Measurements from ENCODE around the gene RAB27B. TPM values are rescaled to one million over a fixed set of nuclear protein-coding genes. Genes with fewer than 3 reads are reported as not detected.

Gene RAB27B
- polyA plus RNA-seq, 2 donors: 5.7 to 8.6 TPM

DNA sequence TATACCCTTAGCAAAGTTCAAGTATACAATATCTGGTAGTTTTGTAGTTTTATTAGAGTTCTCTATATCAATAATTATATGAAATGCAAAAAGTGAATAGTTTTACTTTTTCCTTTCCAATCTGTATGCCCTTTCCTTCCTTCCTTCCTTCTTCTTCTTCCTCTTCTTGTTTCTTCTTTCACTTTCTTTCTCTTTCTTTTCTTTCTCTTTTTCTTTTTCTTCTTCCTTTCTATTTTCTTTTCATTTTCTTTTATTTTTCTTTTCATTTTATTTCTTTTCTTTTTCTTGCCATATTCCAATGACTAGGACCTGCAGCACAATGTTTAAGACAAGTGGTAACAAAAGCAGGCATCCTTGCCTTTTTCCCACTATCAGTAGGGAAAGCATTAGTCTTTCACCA lies 71.2 kb downstream of the RAB27B start:
- Histone ChIP-seq H3K27ac (ENCODE audit: low read depth in 2 of 2, low read length in 1 of 2) (no peak overlapping the region), H3K4me1 (ENCODE audit: control insufficient read depth in 2 of 2, insufficient read depth in 2 of 2, low read length in 1 of 2) (no peaks in the 10 kb centered on the region), H3K9me3 (ENCODE audit: control insufficient read depth in 2 of 2, insufficient read depth in 1 of 2, low read depth in 1 of 2, low read length in 1 of 2) (no peaks in the 10 kb centered on the region), H3K27me3 (ENCODE audit: control insufficient read depth in 1 of 2, insufficient read depth in 2 of 2, low read length in 2 of 2) (no peaks in the 10 kb centered on the region), H3K36me3 (ENCODE audit: control insufficient read depth in 2 of 2, insufficient read depth in 2 of 2, low read length in 1 of 2) (no peaks in the 10 kb centered on the region), H3K4me3 (ENCODE audit: low read depth in 1 of 2, low read length in 2 of 2) (no peak overlapping the region)

DNA sequence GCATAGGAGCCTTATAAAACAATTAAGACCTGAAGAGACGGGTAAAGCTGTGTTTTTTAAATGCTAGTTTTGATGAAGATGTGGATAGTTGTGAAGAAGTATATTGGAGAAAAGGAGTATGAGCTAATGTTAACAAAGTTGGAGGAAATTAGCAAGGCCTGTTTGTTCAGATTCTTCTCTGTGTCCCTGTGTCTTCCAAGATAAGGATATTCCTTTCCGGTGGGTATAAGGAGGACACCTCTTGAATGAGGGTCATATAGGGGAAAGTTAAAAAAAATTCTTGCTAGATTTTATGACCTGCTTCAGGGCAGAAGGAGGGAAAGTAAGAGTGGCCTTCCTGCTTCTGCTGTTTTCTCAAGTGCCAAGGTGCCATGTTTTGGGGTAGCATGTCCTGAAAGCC lies 72.0 kb downstream of the RAB27B start:
- Histone ChIP-seq H3K4me3 (ENCODE audit: low read depth in 1 of 2, low read length in 2 of 2) (no peak overlapping the region), H3K4me1 (ENCODE audit: control insufficient read depth in 2 of 2, insufficient read depth in 2 of 2, low read length in 1 of 2) (no peaks in the 10 kb centered on the region), H3K36me3 (ENCODE audit: control insufficient read depth in 2 of 2, insufficient read depth in 2 of 2, low read length in 1 of 2) (no peaks in the 10 kb centered on the region), H3K27ac (ENCODE audit: low read depth in 2 of 2, low read length in 1 of 2) (no peak overlapping the region), H3K27me3 (ENCODE audit: control insufficient read depth in 1 of 2, insufficient read depth in 2 of 2, low read length in 2 of 2) (no peaks in the 10 kb centered on the region), H3K9me3 (ENCODE audit: control insufficient read depth in 2 of 2, insufficient read depth in 1 of 2, low read depth in 1 of 2, low read length in 1 of 2) (no peaks in the 10 kb centered on the region)
- WGBS, 2 donors: 90 to 95% methylated on average over 2 of the region's 2 CpGs

DNA sequence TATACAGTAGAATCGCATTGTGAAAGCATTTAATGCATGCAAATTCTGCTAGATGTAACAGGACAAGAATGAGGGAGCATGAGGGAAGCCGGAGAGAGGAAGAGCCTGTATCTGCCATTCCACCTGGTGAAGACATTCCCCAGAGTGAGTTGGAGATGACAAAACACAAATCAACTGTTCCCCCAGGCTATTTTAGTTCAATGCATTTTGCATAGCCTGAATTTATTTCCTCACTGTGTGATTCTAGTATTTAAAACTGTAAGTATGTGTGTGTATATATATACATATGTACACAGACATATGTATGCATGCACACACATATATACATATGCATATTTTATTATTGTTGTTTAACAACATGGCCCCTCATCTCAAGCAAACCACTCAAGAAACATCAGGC lies 76.3 kb downstream of the RAB27B start:
- Histone ChIP-seq H3K4me1 (ENCODE audit: control insufficient read depth in 2 of 2, insufficient read depth in 2 of 2, low read length in 1 of 2) (no peaks in the 10 kb centered on the region), H3K9me3 (ENCODE audit: control insufficient read depth in 2 of 2, insufficient read depth in 1 of 2, low read depth in 1 of 2, low read length in 1 of 2) (no peaks in the 10 kb centered on the region), H3K27ac (ENCODE audit: low read depth in 2 of 2, low read length in 1 of 2) (no peak overlapping the region), H3K27me3 (ENCODE audit: control insufficient read depth in 1 of 2, insufficient read depth in 2 of 2, low read length in 2 of 2) (no peaks in the 10 kb centered on the region), H3K36me3 (ENCODE audit: control insufficient read depth in 2 of 2, insufficient read depth in 2 of 2, low read length in 1 of 2) (no peaks in the 10 kb centered on the region), H3K4me3 (ENCODE audit: low read depth in 1 of 2, low read length in 2 of 2) (no peak overlapping the region)
- 90 to 94% methylated on average over 2 of the region's 2 CpGs for WGBS, 2 donors

DNA sequence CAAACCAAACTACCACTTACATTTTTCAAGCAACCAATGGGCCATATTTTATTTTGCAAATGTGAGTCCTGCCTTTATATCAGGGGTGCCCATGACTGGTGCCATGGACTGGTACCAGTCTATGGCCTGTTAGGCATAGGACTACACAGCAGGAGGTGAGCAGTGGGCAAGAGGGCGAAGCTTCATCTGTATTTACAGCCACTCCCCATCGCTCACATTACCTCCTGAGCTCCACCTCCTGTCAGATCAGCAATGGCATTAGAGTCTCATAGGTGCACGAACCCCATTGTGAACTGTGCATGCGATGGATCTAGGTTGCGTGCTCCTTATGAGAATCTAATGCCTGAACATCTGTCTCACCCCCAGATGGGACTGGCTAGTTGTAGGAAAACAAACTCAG lies 77.4 kb downstream of the RAB27B start:
- Histone ChIP-seq H3K4me3 (ENCODE audit: low read depth in 1 of 2, low read length in 2 of 2) (no peak overlapping the region), H3K36me3 (ENCODE audit: control insufficient read depth in 2 of 2, insufficient read depth in 2 of 2, low read length in 1 of 2) (no peaks in the 10 kb centered on the region), H3K27me3 (ENCODE audit: control insufficient read depth in 1 of 2, insufficient read depth in 2 of 2, low read length in 2 of 2) (no peaks in the 10 kb centered on the region), H3K9me3 (ENCODE audit: control insufficient read depth in 2 of 2, insufficient read depth in 1 of 2, low read depth in 1 of 2, low read length in 1 of 2) (no peaks in the 10 kb centered on the region), H3K4me1 (ENCODE audit: control insufficient read depth in 2 of 2, insufficient read depth in 2 of 2, low read length in 1 of 2) (peaks cover 0 to 1% of the 10 kb centered on the region in 2 donors), H3K27ac (ENCODE audit: low read depth in 2 of 2, low read length in 1 of 2) (no peak overlapping the region)
- 95 to 96% methylated on average over 5 of the region's 5 CpGs for WGBS, 2 donors

DNA sequence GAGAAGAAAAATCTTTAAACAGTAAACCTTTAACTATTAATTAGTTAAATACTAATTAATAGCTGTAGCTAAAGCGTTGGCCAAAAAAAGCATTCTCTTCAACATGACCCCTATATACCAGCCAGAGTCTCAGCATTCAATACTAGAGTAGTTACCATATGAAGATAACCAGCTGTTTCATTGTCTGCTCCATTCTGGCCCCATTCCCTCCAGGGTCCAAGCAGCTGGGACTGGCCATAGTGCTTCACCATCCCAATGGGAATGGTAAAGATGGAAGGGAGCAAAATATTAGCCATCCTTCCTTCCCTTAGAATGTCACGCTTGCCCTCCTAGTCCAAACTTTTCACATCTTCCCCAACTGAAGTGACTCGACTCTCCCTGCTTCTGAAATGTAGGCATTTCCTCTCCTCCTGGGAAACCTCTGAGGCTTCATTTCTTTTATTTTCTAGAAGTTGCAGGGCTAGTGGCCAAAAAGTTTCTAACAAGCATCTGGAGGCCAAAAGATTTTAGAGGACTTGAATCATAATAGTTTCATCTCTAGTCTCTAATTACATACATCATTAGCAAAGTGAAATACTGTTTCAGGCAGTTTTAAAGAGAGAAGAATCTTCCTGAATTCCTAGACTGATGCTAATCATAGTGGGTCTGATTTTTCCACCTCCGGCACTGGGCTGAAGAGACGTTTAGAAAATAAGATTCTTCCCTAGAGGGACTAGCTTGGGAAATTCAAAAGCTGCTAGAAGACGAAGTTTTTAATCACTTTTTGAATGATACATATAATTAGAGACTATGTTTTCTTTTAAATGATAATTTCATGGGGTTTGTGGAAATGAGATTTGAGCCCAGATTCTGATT lies 78.3 kb downstream of the RAB27B start:
- Histone ChIP-seq H3K4me1 (ENCODE audit: control insufficient read depth in 2 of 2, insufficient read depth in 2 of 2, low read length in 1 of 2) (peaks cover 0 to 3% of the 10 kb centered on the region in 2 donors), H3K4me3 (ENCODE audit: low read depth in 1 of 2, low read length in 2 of 2) (no peak overlapping the region), H3K27ac (ENCODE audit: low read depth in 2 of 2, low read length in 1 of 2) (no peak overlapping the region), H3K27me3 (ENCODE audit: control insufficient read depth in 1 of 2, insufficient read depth in 2 of 2, low read length in 2 of 2) (no peaks in the 10 kb centered on the region), H3K36me3 (ENCODE audit: control insufficient read depth in 2 of 2, insufficient read depth in 2 of 2, low read length in 1 of 2) (no peaks in the 10 kb centered on the region), H3K9me3 (ENCODE audit: control insufficient read depth in 2 of 2, insufficient read depth in 1 of 2, low read depth in 1 of 2, low read length in 1 of 2) (no peaks in the 10 kb centered on the region)
- WGBS, 2 donors: 65 to 71% methylated on average over 6 of the region's 6 CpGs

DNA sequence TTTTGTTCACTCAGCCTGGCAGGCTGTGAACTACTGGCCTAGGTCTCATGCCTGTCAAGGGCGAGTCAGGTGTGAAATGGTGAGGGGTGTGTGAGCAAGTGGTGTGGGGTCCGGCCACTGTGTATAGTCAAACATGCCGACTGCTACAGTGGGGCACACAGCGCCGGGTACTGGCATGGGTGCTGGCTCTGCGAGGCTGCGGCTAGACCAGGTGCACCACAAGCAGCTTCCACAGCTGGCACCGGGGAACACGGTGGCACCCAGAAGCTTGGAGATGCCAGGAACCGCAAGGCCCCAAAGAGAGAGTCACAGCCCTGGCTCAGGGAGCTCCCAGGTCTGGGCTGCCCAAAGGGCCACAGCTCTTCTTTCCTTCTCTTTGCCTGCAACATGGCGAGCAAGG lies 81.3 kb downstream of the RAB27B start:
- H3K27ac ChIP-seq (ENCODE audit: low read depth in 2 of 2, low read length in 1 of 2): no peak overlapping the region
- no peaks in the 10 kb centered on the region for H3K27me3 ChIP-seq (ENCODE audit: control insufficient read depth in 1 of 2, insufficient read depth in 2 of 2, low read length in 2 of 2)
- H3K36me3 ChIP-seq (ENCODE audit: control insufficient read depth in 2 of 2, insufficient read depth in 2 of 2, low read length in 1 of 2): no peaks in the 10 kb centered on the region
- H3K4me1 ChIP-seq (ENCODE audit: control insufficient read depth in 2 of 2, insufficient read depth in 2 of 2, low read length in 1 of 2): peaks cover 0 to 3% of the 10 kb centered on the region in 2 donors
- H3K9me3 ChIP-seq (ENCODE audit: control insufficient read depth in 2 of 2, insufficient read depth in 1 of 2, low read depth in 1 of 2, low read length in 1 of 2): no peaks in the 10 kb centered on the region
- H3K4me3 ChIP-seq (ENCODE audit: low read depth in 1 of 2, low read length in 2 of 2): no peak overlapping the region
- 88% methylated on average over 11 of the region's 11 CpGs for WGBS, 2 donors

DNA sequence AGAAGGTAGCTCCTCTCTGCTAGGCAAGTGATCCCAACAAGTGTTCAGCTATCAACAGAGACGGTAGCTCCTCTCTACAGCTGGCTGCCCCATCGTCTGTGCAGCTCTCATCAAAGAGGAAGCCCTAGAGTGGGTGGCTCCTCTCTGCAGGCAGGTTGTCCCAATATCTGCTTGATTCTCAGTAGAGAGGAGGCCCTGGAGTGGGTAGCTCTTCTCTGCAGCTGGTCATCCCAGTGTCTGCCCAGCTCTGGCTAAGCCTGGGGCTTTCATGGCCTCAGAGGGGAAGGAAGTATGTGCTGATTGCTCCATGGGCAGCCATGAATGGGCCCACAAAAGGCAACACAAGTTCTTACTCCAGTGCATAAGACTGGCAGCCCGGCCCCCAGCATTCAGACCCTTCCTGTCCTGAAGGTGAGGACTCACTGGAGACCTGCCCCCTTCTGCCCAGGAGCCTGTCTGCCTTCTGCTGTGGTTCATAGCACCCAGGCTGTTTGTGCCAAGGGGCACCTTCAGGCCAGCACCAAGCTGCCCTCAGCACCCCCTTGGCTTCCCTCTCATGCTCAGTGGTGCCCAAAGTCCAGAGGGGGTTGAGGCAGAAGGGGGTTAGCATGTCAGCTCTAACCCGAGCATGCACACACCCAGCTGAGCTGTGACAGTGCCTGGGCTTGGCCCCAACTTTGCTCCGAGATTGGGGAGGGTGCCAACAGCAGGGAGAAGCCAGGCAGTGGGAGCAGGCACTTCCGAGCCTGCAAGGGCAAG lies 82.1 kb downstream of the RAB27B start:
- WGBS, 2 donors: 70 to 72% methylated on average over 6 of the region's 6 CpGs
- Histone ChIP-seq H3K4me3 (ENCODE audit: low read depth in 1 of 2, low read length in 2 of 2) (no peak overlapping the region), H3K9me3 (ENCODE audit: control insufficient read depth in 2 of 2, insufficient read depth in 1 of 2, low read depth in 1 of 2, low read length in 1 of 2) (no peaks in the 10 kb centered on the region)

DNA sequence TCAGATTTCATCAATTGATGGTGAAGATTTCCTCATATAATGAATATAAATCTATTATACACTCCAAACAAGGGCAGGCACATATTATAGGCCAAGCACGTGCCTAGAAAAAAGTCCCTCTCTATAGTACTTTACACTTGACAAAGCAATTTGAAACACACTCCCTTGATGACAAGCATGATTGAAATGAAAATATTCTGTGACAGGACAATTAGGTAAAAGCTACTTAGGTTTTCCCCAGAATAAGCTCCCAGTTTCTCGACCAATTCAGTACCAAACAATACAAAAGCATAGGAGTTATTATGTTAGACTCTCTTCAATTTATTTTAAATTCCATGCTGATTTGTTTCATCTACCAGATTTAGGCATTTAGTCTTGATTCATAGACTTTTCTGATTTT lies 83.3 kb downstream of the RAB27B start:
- 74 to 76% methylated on average over 2 of the region's 2 CpGs for WGBS, 2 donors
- H3K36me3 ChIP-seq (ENCODE audit: control insufficient read depth in 2 of 2, insufficient read depth in 2 of 2, low read length in 1 of 2): no peaks in the 10 kb centered on the region
- no peak overlapping the region for H3K27ac ChIP-seq (ENCODE audit: low read depth in 2 of 2, low read length in 1 of 2)
- no peaks in the 10 kb centered on the region for H3K27me3 ChIP-seq (ENCODE audit: control insufficient read depth in 1 of 2, insufficient read depth in 2 of 2, low read length in 2 of 2)
- no peaks in the 10 kb centered on the region for H3K9me3 ChIP-seq (ENCODE audit: control insufficient read depth in 2 of 2, insufficient read depth in 1 of 2, low read depth in 1 of 2, low read length in 1 of 2)
- H3K4me3 ChIP-seq (ENCODE audit: low read depth in 1 of 2, low read length in 2 of 2): no peak overlapping the region
- H3K4me1 ChIP-seq (ENCODE audit: control insufficient read depth in 2 of 2, insufficient read depth in 2 of 2, low read length in 1 of 2): peaks cover 0 to 3% of the 10 kb centered on the region in 2 donors

More for the DNA sequence above, 82.1 kb downstream of the RAB27B start:
- Histone ChIP-seq H3K27me3 (ENCODE audit: control insufficient read depth in 1 of 2, insufficient read depth in 2 of 2, low read length in 2 of 2) (no peaks in the 10 kb centered on the region), H3K36me3 (ENCODE audit: control insufficient read depth in 2 of 2, insufficient read depth in 2 of 2, low read length in 1 of 2) (no peaks in the 10 kb centered on the region), H3K27ac (ENCODE audit: low read depth in 2 of 2, low read length in 1 of 2) (no peak overlapping the region), H3K4me1 (ENCODE audit: control insufficient read depth in 2 of 2, insufficient read depth in 2 of 2, low read length in 1 of 2) (peaks cover 0 to 3% of the 10 kb centered on the region in 2 donors)

DNA sequence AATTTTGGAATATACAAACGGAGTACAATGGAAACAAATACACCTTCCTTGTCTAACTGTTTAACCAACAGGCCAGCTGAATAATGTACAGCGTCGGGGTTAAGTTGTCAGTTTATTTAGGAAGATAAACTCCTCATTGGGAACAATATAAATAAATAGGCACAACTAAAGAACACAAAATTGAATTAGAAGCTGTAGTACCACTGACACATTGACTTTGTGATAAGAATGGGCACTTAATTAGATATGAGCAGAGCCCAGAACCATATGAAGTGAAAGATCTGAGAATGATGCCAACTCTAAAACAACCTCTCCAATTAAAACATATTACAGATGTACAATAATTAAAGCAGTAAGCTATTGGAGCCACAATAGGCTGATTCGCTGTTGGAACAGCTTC lies 86.5 kb downstream of the RAB27B start:
- Histone ChIP-seq H3K4me1 (ENCODE audit: control insufficient read depth in 2 of 2, insufficient read depth in 2 of 2, low read length in 1 of 2) (peaks cover 0 to 3% of the 10 kb centered on the region in 2 donors), H3K27me3 (ENCODE audit: control insufficient read depth in 1 of 2, insufficient read depth in 2 of 2, low read length in 2 of 2) (no peaks in the 10 kb centered on the region), H3K27ac (ENCODE audit: low read depth in 2 of 2, low read length in 1 of 2) (no peak overlapping the region), H3K4me3 (ENCODE audit: low read depth in 1 of 2, low read length in 2 of 2) (no peak overlapping the region), H3K36me3 (ENCODE audit: control insufficient read depth in 2 of 2, insufficient read depth in 2 of 2, low read length in 1 of 2) (no peaks in the 10 kb centered on the region), H3K9me3 (ENCODE audit: control insufficient read depth in 2 of 2, insufficient read depth in 1 of 2, low read depth in 1 of 2, low read length in 1 of 2) (no peaks in the 10 kb centered on the region)
- WGBS, 2 donors: 77 to 79% methylated on average over 4 of the region's 4 CpGs
